ENCODE measurements around the gene CITED2.
"Not testable (repeated sequence)": the region's sequence is repeated elsewhere in the genome, so short reads cannot be mapped to it uniquely, and the experiment has no call there.

CITED2 gene

DNA sequence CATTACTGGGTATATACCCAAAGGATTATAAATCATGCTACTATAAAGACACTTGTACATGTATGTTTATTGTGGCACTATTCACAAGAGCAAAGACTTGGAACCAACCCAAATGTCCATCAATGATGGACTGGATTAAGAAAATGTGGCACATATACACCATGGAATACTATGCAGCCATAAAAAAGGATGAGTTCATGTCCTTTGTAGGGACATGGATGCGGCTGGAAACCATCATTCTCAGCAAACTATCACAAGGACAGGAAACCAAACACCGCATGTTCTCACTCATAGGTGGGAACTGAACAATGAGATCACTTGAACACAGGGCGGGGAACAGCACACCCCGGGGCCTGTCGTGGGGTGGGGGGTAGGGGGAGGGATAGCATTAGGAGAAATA lies 10.7 kb downstream of the CITED2 start:
- DNase-seq, result not testable (repeated sequence)

- not testable (repeated sequence) for DNase-seq
Observed at GRCh38 chr6:139363123-139363522, 11.3 kb downstream of the CITED2 start.

DNA sequence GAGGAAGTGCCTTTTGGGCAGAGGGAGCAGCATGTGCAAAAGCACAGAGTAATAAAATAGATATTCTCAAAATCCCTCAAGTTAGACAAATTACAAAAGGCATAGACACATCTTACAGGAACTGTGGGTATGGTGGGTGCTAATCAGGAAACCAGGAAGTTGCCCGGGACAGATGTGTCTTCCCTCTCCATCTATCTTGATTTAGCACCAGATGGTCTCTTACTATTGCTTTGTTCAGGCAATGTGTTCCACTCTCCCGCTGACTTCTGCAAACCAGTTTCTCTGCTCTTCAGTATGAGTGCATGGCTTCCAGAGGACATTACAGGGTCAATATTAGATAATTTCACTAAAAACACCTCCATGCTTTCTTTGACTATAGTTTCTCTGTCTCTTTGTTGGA lies 13.2 kb downstream of the CITED2 start:
- no peak for DNase-seq

DNA sequence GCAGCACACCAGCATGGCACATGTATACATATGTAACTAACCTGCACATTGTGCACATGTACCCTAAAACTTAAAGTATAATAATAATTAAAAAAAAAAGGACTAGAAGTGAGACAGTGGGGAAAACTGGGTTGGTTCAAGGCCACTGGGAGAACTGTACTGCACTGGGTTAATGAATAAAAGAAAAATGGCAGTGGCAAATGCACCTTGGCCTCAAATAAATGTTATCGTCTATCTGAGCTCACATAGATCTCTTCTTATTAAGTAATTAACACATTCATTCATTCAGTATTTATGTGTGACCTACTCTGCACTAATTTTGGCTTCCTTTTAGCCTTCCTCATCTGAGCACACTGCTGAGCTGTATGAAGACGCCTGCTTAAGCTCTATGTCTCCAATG lies 17.5 kb downstream of the CITED2 start:
- no peak for DNase-seq

- DNase-seq, result no peak
Observed at GRCh38 chr6:139355777-139356445, 18.5 kb downstream of the CITED2 start.

DNA sequence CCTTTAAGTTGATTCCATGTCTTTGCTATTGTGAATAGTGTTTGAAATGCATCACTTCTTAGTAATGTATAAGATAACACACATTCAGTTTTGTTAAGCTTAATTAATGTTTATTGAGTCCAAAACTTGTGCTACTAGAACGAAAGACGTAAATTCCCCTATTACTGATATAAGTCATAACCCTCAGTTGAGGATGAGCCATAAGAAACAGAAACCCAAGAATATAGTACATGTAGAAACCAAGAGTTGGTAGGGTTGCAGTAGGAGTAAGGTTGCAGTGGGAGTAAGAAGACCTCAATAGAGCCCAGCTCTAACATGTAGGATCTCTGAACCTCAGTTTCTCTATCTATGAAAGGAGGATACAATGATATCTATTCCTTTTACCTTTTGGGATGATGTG lies 19.3 kb downstream of the CITED2 start:
- DNase-seq, result no peak

DNA sequence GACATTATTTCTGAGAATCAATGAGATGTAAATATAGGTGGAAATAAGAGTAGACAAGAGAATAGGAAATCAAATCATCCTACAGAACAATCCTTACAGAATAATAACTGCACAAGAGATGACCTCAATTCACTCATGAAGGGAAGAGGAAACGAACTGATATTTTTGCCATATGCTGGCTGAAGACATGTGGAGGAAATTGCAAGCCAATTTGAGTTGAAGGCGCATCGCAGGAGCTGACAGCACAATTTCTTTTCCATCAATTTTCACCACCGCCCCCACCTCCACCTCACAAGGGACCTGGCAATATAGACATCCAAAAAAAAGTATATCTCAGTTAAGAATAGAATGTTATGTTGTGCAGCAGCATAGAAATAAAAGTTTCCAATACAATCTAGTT lies 20.3 kb downstream of the CITED2 start:
- DNase-seq, result no peak

- DNase-seq, result no peak
Observed at GRCh38 chr6:139349464-139350020, 24.9 kb downstream of the CITED2 start.

DNA sequence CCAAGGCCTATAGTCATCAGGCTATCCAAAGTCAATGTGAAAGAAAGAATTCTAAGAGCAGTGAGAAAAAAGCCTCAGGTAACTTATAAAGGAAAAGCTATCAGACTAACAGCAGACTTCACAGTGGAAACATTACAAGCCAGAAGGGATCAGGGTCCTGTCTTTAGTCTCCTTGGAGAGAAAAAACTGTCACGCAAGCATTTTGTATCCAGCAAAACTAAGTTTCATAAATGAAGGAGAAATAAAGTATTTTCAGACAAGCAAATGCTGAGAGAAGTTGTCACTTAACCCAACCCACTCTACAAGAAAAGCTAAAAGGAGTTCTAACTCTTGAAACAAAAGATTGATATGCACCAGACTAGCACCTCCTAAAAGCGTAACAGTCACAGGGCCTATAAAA lies 28.1 kb downstream of the CITED2 start:
- no peak for DNase-seq

GRCh38 chr6:139344186-139344963 lies 30.1 kb downstream of the CITED2 start:
- DNase-seq, result no peak

- DNase-seq, result no peak
Observed at GRCh38 chr6:139343052-139343750, 31.2 kb downstream of the CITED2 start.

- DNase-seq, result no peak
Observed at GRCh38 chr6:139341060-139341459, 33.4 kb downstream of the CITED2 start.

DNA sequence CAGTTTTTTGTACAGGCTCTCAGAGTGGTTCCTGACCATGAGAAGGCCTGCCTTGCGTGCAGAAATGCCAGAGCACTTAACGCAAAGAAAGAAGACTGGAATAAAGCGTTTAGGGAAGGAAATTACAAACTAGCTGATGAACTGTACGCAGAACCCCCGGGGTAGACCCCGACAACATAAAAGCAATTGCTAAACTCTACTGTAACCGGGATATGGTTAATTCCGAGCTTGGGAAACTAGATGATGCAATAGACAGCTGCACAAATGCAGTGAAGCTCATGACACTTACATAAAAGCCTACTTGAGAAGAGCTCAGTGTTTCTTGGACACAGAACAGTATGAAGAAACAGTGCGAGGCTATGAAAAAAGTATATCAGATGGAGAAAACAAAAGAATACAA lies 35.7 kb downstream of the CITED2 start:
- no peak for DNase-seq

DNA sequence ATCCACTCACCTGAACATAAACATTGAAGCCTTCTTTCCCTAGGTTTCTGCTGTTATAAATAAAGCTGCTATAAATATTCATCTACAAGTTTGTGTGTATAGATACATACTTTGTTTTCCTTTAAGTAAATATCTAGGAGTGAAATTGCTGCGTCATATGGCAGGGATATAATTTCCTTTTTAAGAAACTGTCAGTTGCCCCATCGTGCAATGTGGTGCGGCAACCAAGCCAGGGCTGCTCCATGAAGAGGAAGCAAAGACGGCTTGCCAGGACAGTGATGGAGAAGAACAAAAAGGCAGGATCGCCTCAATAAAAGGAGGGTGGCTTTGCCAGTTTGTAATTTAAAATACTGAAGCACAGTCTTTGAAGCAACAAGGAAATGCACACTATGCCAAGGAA lies 36.6 kb downstream of the CITED2 start:
- no peak for DNase-seq

- DNase-seq, result no peak
Observed at GRCh38 chr6:139337001-139337400, 37.4 kb downstream of the CITED2 start.

DNA sequence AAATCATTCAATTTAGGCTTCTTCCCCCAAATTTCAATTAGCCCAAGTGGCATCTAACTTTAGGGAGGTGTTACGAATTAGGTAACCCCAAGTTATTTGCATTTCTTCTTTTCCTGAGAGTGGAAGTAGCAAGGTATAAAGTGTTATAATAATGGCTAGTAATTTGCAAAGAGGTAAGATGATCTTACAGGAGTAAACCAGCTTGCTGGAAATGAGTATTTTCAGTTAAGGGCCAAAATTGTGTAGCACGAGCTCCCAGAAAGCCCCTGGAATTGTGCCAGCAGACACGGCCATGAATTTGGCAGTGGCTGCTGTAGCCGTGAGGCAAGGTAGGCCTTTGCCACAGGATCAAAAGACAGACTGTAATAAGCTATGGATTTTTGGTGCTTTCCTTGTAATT lies 38.0 kb downstream of the CITED2 start:
- no peak for DNase-seq

- DNase-seq, result no peak
Observed at GRCh38 chr6:139335447-139336210, 38.8 kb downstream of the CITED2 start.

DNA sequence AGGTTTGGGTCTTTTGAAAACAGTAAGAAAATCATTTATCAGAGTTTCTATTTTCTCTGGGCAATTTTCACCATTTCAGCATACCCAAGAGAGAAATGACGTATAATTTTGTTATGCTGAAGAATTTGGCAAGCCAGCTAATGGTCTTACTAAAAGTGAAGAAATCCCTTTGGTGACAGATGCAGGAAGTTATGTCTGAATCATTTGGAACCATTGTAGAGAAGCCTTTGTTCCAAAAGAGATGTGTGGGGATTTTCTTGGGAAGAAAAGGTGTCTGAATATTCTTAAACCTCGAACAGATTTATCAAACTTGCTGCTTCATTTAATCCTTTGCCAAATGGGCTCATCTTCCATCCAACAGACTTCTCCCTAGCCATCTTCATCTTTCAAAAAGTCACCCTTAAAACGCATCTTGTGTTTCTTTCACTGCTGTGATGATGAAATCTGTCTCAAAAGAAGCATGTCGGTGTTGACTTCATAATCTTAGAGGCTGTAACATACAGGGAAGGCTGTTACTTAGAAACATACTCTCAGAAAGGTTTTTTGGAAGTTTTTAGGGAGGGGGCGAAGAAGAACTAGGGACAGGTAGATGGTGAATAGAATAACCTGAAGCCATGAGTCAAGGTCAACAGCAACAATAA lies 39.5 kb downstream of the CITED2 start:
- no peak for DNase-seq

- DNase-seq, result no peak
Observed at GRCh38 chr6:139330826-139331500, 43.5 kb downstream of the CITED2 start.

DNA sequence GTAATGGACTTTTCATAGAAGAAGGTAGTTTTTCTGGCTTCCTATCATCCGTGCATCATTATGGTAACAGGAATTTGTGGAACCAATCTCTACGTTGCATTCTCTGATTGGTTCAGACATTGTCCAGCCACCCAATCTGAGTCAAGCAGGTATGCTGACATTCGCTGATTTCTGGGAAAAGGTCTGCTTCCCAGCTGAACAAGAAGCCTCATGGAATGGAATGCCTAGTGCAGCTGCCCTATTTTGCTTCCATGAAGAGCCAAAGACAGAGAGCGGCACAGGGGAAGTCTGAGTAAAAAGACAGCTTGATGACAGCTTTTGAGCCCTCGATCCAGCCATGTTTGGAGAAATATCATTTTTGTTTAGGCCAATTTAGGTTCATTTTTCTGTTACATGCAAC lies 44.1 kb downstream of the CITED2 start:
- DNase-seq, result no peak

GRCh38 chr6:139329224-139329623 lies 45.2 kb downstream of the CITED2 start:
- DNase-seq, result no peak

- DNase-seq, result no peak
Observed at GRCh38 chr6:139327038-139327437, 47.4 kb downstream of the CITED2 start.
